NCI-H345 treated with DMSO at 0.1 percent for 48 hours (cell line): ENCODE measurements around the gene DLG2.
A peak's percentile ranks its signal among the peaks of the same experiment; 100 is the strongest.
"Not testable (repeated sequence)": the region's sequence is repeated elsewhere in the genome, so short reads cannot be mapped to it uniquely, and the experiment has no call there.

Source experiments
- DNase-seq: peaks from one replicate; lab custom pipeline; 2025; ENCODE audit not compliant: unreplicated experiment; lab: John Stamatoyannopoulos, UW

DLG2 gene

DNA sequence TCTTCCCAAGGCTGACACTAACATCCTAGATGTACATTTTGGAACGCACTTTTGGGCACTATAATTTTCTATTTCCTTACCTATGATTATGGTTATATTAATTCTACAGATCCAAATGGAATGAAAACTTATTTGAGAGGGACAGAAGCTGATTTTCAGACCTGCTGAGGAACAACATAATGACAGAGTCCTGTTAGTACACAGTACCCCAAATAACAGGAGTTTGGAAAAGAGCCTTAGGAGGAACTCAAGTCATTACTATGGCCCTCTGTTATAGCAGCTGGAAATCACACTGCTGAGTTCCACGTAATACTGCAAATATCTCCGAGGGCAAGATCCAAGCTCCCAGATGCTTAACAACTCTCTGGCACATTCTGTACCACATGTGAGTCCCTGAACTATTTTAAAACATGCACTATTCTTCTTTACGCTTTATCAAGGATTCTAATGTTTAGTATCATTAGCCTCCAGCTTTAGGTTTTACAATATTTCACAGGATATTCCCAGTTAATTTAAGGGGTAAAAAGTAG lies 1313.2 kb downstream of the DLG2 start:
- no peak for DNase-seq

DNA sequence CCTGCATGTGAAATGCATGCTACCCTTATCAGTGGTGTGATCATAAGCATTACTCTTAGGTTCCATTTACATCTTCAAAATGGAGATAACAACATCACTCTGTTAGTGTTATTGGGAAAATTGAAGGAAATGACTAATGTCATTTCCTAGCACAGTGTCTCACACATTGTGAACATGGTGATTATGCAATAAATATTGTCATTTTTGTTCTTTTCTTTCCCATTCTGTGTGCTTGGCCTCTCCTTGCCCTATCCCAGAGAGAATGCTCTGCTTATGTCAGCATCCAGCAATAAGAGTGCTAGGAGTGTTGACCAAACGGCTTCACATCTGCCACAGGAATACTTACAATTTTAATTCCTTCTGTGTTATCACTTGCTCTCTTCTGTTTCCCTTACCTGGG lies 1316.9 kb downstream of the DLG2 start:
- no peak for DNase-seq

DNA sequence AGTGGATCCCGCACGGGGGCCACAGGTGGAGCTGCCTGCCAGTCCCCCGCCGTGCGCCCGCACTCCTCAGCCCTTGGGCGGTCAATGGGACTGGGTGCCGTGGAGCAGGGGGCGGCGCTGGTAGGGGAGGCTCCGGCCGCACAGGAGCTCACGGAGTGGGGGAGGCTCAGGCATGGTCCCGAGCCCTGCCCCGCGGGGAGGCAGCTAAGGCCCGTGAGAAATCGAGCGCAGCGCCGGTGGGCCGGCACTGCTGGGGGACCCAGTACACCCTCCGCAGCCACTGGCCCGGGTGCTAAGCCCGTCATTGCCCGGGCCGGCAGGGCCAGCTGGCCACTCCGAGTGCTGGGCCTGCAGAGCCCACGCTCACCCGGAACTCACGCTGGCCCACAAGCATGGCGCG lies 1318.7 kb downstream of the DLG2 start:
- DNase-seq = not testable (repeated sequence)

DNA sequence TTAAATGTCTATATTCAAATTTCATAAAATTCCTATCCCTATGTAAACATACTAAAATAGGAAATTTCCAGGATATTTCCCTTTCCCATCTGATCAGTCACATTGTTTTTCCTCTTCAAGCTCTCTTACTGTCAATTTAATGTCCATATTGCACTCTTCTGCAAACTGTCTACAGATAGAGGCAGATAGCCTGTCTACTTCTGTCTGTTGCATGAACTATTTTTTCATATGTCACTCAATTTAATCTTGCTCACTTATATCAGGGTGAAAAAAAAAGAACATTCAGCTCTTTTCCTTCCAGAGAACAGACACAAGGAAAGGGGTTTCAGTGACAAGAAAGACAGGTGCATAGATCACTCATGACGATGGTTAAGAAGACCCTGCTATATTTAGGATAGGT lies 1327.1 kb downstream of the DLG2 start:
- DNase-seq = no peak

- no peak for DNase-seq
Observed at GRCh38 chr11:84297570-84297969, 1329.6 kb downstream of the DLG2 start.

DNA sequence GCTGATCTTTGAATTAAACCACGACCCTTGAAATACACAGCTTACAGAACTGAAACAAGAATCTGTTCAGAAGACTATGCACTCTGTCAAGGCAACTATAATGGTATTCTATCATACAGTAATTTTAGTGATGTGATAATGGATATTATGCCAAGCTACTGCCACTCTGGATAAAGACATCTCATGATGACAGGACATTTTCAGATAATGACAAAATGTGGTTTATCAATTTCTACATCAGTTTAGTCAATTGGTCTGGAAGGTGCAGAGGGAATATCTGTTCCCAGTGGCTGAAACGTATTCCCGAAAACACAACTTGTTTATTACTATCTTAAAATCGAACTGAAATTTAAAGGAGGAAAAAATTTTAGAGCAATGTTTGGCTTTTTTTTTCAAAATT lies 1331.3 kb downstream of the DLG2 start:
- no peak for DNase-seq

DNA sequence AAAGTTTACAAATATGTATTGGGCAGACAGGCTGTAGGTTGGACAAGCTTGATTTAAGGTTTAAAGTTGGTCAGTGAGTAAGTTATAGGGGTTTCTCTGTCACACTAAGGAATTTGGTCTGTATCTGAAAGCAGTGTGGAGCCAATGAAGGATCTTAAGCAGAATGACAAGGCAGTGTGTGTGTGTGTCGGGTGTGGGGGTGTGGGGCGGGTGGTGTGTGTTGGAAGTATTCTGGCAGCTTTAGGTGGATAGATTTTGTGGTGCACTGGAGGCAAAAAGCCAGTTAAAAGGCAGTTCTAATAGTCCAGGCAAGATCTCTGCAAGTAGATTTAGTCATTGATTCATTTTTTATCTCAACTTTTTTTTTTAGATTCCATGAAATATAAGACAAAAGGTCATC lies 1334.2 kb downstream of the DLG2 start:
- DNase-seq = no peak

GRCh38 chr11:84292006-84292405 lies 1335.1 kb downstream of the DLG2 start:
- no peak for DNase-seq

- no peak for DNase-seq
Observed at GRCh38 chr11:84290647-84291046, 1336.5 kb downstream of the DLG2 start.

GRCh38 chr11:84289381-84289906 lies 1337.7 kb downstream of the DLG2 start:
- no peak for DNase-seq

DNA sequence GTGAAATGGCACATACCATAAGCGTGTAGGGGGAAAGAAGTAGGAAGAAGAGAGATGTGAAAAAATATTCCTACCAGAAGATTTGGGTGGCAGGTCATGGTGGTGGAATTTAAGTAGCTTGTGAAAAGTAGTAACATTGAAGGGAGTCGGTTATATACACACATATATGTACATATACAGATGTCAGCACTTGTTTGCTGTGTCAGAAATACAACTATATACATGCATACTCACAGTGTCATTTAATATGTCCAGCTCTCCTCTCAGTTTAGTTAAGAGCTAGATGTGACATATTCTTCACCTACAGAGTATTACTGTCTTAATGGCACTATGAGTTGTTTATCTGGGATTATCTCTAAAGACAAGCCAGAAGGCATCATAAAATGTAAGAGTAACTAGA lies 1353.6 kb downstream of the DLG2 start:
- no peak for DNase-seq

GRCh38 chr11:84270466-84270865 lies 1356.7 kb downstream of the DLG2 start:
- no peak for DNase-seq

DNA sequence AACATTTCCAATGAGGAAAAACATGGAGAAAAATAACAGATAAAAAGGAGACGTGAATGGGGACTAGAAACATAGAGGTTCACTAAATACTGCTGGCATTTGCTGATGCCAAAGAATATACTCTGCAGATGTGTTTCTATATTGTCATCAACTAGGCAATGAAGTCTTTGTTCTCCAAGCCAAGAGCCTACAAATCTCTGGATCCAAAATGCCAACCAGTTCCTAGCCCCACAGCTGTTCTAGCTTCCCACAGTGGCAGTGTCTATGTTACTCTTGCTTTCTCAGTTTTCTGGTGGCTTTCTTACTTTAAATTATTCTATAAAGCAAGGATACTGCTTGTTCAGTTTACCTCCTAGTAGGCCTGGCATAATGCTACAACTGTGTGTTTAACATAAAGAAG lies 1363.1 kb downstream of the DLG2 start:
- no peak for DNase-seq

DNA sequence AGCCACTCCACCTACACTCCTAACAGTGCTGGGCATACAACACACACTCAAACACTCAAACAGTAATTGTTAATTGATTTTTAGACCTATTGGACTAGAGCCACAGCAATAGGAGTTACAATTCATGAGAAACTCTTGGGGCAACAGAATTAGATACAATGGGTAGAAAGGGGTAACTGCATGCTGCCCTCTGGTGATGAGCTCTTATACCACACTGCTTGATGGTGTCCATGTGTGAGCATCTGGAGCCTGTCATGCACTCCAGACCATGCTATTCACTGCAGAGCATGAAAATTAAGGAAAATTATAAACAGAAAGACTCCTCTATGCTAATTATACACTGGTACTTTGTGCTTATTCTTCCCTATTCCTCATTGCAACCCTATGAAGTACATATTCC lies 1365.4 kb downstream of the DLG2 start:
- DNase-seq = no peak

GRCh38 chr11:84260862-84261261 lies 1366.3 kb downstream of the DLG2 start:
- DNase-seq = no peak

- DNase-seq = no peak
Observed at GRCh38 chr11:84256618-84257017, 1370.5 kb downstream of the DLG2 start.

DNA sequence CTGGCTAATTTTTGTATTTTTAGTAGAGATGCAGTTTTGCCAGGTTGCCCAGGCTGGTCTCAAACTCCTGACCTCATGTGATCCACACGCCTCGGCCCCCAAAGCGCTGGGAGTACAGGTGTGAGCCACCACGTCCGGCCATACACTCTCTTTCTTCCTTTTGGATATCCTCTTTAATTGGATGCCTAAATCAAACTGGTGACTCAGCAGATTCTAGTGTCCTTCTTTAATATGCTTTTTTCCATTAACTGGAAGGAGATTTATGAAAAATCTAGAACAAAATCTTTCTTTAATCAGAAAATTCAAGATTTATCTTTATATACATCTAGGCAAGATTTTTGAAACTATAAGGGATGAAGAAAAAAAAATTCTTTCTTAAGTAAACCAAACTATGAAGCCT lies 1371.7 kb downstream of the DLG2 start:
- DNase-seq = no peak

DNA sequence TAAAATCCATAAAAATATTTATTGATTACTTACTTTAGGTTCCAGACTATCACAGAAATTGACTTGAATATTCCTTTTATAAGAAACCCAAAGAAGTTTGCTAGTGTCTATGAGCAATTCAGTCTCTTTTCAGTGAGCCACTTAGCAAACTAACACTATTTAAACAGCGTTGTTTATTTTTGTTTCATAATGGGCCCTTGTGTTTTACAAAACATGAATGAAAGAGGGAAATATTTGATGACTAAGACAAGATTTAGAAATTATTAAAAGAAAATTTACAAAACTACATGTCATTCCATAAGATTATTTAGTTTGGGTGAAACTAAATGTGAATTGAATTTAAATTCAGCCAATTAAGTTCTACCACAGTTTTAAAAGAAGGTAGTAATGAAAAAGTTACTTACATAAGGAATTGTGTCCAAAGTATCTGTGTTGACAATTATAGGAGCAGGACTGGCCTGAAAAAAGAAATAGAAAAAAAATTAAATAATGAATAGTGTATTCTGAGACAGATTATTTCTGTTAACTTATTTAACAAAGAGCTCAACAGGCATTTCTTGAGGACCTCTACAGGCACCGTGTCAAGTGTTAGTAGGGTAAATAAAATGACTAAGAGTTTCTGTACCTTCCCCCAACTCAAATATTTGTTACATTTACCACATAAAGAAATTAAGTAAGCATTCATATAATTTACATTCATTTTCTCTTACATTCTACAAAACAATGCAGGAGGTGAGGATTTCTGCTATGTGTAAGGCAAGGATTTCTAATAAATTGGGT lies 1376.1 kb downstream of the DLG2 start:
- peak; percentile 24 for DNase-seq

GRCh38 chr11:84249344-84250135 lies 1377.6 kb downstream of the DLG2 start:
- DNase-seq = no peak

- peak; percentile 78 for DNase-seq
Observed at GRCh38 chr11:84247926-84248325, 1379.2 kb downstream of the DLG2 start.

GRCh38 chr11:84247129-84247528 lies 1380.0 kb downstream of the DLG2 start:
- no peak for DNase-seq
